WTC11 (cell line): ENCODE results near the gene ZNF554.

Source experiments
- SMAD4 ChIP-seq: sonication (generic); formaldehyde crosslinking; IDR thresholded peaks from 2 replicates; pipeline ENCODE4 v1.8.0; 2022; ENCODE audit warnings: mild to moderate bottlenecking, missing genetic modification reagents
- TF ChIP-seq, protein P1 (sequence below): fragments of 200-600 bp; IDR thresholded peaks from 2 replicates; pipeline ENCODE4 v1.8.0; 2022; ENCODE audit warnings: antibody characterized with exemption

DNA sequence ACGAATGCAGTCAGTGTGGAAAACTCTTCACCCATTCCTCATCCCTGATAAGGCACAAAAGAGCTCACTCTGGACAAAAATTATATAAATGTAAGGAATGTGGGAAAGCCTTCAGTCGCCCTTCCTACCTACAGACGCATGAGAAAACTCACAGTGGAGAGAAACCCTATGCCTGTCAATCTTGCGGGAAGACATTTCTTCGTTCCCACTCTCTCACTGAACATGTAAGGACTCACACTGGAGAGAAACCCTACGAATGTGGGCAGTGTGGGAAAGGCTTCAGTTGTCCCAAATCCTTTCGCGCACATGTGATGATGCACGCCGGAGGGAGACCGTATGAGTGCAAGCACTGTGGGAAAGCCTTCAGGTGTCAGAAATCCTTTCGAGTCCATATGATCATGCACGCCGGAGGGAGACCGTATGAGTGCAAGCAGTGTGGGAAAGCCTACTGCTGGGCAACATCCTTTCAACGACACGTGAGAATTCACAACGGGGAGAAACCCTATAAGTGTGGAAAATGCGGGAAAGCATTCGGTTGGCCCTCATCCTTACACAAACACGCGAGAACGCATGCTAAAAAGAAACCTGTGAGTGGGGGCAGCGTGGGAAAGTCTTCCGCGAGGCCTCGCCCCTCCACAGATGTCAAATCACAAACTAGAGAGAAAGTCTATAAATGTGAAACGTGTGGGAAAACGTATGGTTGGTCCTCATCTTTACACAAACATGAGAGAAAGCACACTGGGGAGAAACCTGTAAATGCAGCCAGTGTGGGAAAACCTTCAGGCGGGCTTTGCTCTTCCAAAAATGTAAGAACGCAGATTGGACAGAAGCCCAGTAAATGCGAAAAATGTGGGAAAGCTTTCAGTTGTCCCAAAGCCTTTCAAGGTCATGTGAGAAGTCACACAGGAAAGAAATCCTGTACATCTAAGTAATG lies 58.0 kb downstream of the ZNF554 start:
- no peak for TF ChIP-seq SMAD4
- TF ChIP-seq, protein P1, sequence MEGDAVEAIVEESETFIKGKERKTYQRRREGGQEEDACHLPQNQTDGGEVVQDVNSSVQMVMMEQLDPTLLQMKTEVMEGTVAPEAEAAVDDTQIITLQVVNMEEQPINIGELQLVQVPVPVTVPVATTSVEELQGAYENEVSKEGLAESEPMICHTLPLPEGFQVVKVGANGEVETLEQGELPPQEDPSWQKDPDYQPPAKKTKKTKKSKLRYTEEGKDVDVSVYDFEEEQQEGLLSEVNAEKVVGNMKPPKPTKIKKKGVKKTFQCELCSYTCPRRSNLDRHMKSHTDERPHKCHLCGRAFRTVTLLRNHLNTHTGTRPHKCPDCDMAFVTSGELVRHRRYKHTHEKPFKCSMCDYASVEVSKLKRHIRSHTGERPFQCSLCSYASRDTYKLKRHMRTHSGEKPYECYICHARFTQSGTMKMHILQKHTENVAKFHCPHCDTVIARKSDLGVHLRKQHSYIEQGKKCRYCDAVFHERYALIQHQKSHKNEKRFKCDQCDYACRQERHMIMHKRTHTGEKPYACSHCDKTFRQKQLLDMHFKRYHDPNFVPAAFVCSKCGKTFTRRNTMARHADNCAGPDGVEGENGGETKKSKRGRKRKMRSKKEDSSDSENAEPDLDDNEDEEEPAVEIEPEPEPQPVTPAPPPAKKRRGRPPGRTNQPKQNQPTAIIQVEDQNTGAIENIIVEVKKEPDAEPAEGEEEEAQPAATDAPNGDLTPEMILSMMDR = no peak
